Progenitor cell of endocrine pancreas (in vitro differentiated cells): ENCODE data around the gene PLS3. TPM values are rescaled to one million over a fixed set of nuclear protein-coding genes. Genes with fewer than 3 reads are reported as not detected.

Experiments
- DNase-seq: peaks from one replicate; pipeline ENCODE4 v3.0.0; 2021; ENCODE audit warnings: low spot score; ENCODE audit not compliant: unreplicated experiment
- H3K27ac Mint-ChIP-seq: 2 replicates; pipeline ENCODE4 v1.8.0; 2021; ENCODE audit warnings: mild to moderate bottlenecking, moderate library complexity, mixed read lengths
- H3K27me3 Mint-ChIP-seq: 2 replicates; pipeline ENCODE4 v1.8.0; 2021; ENCODE audit warnings: mixed read lengths
- H3K36me3 Mint-ChIP-seq: 2 replicates; pipeline ENCODE4 v1.8.0; 2022; ENCODE audit warnings: mixed read lengths; ENCODE audit not compliant: insufficient read depth
- H3K4me1 Mint-ChIP-seq: 2 replicates; pipeline ENCODE4 v1.8.0; 2021; ENCODE audit warnings: low read depth, mixed read lengths
- H3K4me3 Mint-ChIP-seq: 2 replicates; pipeline ENCODE4 v1.8.0; 2021; ENCODE audit warnings: low read depth, mild to moderate bottlenecking, moderate library complexity, mixed read lengths
- H3K9me3 Mint-ChIP-seq: 2 replicates; pipeline ENCODE4 v1.8.0; 2021; ENCODE audit warnings: low read depth, mixed read lengths
- total RNA-seq: library from RNA; stranded (reverse); gene quantifications from 2 replicates; pipeline ENCODE4 v1.2.1, GENCODE V29; 2021
- TF ChIP-seq, protein P1 (sequence below): fragments of 200-600 bp; sonication (generic); IDR thresholded peaks from one replicate; pipeline ENCODE4 v1.5.0; 2021; ENCODE audit warnings: antibody characterized with exemption, mild to moderate bottlenecking; ENCODE audit not compliant: unreplicated experiment

The PLS3 gene
- total RNA-seq, 1 donor from 2014 or later: 98.7 TPM

GRCh38 chrX:115595049-115595448 is 34.1 kb downstream of the PLS3 start:
- no peaks in the 10 kb centered on the region for H3K9me3 Mint-ChIP-seq
- H3K4me1 Mint-ChIP-seq: peaks cover 18% of the 10 kb centered on the region
- H3K27me3 Mint-ChIP-seq: no peaks in the 10 kb centered on the region
- no peak overlapping the region for H3K4me3 Mint-ChIP-seq
- H3K36me3 Mint-ChIP-seq: no peaks in the 10 kb centered on the region
- DNase-seq: no peak
- TF ChIP-seq, protein P1, sequence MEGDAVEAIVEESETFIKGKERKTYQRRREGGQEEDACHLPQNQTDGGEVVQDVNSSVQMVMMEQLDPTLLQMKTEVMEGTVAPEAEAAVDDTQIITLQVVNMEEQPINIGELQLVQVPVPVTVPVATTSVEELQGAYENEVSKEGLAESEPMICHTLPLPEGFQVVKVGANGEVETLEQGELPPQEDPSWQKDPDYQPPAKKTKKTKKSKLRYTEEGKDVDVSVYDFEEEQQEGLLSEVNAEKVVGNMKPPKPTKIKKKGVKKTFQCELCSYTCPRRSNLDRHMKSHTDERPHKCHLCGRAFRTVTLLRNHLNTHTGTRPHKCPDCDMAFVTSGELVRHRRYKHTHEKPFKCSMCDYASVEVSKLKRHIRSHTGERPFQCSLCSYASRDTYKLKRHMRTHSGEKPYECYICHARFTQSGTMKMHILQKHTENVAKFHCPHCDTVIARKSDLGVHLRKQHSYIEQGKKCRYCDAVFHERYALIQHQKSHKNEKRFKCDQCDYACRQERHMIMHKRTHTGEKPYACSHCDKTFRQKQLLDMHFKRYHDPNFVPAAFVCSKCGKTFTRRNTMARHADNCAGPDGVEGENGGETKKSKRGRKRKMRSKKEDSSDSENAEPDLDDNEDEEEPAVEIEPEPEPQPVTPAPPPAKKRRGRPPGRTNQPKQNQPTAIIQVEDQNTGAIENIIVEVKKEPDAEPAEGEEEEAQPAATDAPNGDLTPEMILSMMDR: no peak
- H3K27ac Mint-ChIP-seq: no peak overlapping the region

DNA sequence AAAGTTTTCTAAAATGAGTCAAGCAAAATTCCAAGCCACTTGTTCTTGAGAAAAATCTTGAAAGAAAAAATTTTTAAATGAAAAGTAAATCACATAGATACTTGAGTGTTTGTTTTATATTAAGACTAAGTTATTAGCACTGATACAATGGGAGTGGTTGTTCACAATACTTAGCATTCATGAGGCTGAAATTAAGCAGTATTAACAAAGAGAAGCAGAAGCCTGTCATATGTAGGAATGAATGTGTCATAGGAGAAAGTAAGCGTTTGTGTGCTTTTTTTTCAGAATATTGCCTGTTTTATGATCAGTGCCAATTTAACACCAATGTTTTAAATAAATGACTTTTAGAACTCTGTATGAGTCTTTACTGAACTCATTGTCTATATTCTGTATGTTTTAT is 37.6 kb downstream of the PLS3 start:
- TF ChIP-seq, protein P1: no peak

DNA sequence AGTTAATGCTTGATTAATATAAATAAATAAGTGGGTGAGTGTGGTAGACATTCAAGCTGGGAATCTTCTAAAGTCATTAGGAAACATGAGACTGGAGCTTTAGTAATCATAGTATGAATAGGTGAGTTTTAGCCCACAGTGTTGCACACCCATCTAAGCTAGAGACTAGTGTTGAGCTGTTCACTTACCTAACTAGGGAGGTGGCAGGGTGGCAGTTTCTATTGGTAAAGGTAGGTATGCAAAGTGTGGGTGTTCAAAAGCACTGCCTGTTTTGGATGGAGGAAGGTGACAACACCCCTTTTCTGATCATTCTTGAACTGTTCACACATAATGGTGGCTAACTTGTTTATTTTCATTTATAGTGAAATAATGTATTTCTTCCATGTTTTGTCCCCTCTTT is 41.3 kb downstream of the PLS3 start:
- Mint-ChIP-seq H3K4me3 (no peak overlapping the region), H3K4me1 (peaks cover 2% of the 10 kb centered on the region), H3K27ac (no peak overlapping the region)

More for the DNA sequence above, 37.6 kb downstream of the PLS3 start:
- H3K36me3 Mint-ChIP-seq: peaks cover 2% of the 10 kb centered on the region
- H3K27me3 Mint-ChIP-seq: no peaks in the 10 kb centered on the region
- H3K27ac Mint-ChIP-seq: no peak overlapping the region
- H3K4me3 Mint-ChIP-seq: no peak overlapping the region
- peaks cover 9% of the 10 kb centered on the region for H3K4me1 Mint-ChIP-seq
- DNase-seq: no peak
- no peaks in the 10 kb centered on the region for H3K9me3 Mint-ChIP-seq

GRCh38 chrX:115602729-115603389 is 41.9 kb downstream of the PLS3 start:
- no peak overlapping the region for H3K4me3 Mint-ChIP-seq
- H3K27me3 Mint-ChIP-seq: no peaks in the 10 kb centered on the region
- DNase-seq: no peak
- H3K9me3 Mint-ChIP-seq: no peaks in the 10 kb centered on the region
- H3K27ac Mint-ChIP-seq: no peak overlapping the region
- TF ChIP-seq, protein P1: no peak
- peaks cover 2% of the 10 kb centered on the region for H3K4me1 Mint-ChIP-seq
- peaks cover 6% of the 10 kb centered on the region for H3K36me3 Mint-ChIP-seq

More for the DNA sequence above, 41.3 kb downstream of the PLS3 start:
- Mint-ChIP-seq H3K27me3 (no peaks in the 10 kb centered on the region), H3K9me3 (no peaks in the 10 kb centered on the region), H3K36me3 (peaks cover 6% of the 10 kb centered on the region)
- TF ChIP-seq, protein P1: no peak
- DNase-seq: no peak

DNA sequence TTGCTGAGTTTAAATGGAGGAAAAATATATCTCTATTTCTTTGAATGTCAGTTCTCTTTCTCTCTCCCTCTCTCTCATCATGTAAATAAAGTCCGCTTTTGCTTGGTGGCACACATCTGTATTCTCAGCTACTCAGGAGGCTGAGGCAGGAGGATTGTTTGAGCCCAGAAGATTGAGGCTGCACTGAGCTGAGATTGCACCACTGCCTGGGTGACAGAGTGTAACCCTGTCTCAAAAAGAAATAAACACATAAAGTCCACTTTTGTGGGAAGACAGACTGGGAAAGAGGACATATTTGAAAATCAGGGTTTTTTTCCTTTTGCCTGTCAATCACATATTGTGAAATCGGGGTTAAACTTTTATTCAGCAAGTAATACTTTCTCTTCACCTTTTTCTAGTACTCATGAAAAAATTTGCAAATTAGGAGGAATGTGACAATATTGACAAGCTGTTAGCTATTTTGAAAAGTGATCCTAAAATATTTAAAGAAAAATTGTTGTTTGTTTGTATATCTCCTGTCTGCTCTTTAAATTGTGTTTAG is 42.6 kb downstream of the PLS3 start:
- H3K4me1 Mint-ChIP-seq: peaks cover 2% of the 10 kb centered on the region
- no peak overlapping the region for H3K4me3 Mint-ChIP-seq
- no peak for DNase-seq
- H3K36me3 Mint-ChIP-seq: peaks cover 8% of the 10 kb centered on the region
- H3K27me3 Mint-ChIP-seq: no peaks in the 10 kb centered on the region
- no peaks in the 10 kb centered on the region for H3K9me3 Mint-ChIP-seq
- TF ChIP-seq, protein P1: no peak
- H3K27ac Mint-ChIP-seq: no peak overlapping the region
